ENCODE data around the gene PTPRD.

Gene PTPRD

DNA sequence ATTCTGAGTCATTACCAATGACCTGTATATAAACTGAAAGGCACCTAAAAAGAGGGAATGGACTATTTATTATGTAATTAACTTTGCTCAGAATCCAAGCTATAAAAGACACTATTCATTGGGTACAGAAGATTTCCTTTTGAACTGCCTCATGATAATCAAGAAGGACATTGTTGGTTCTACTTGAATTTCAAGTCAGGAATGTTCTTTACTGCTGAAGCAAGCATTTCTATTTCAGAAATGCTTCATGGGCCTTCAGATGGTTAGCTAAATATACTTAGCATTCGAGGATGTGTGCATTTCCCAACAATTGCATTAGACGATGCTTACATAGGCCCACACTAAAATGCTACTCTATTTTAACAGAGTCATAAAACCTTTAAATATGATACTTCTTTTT lies 2155.0 kb downstream of the PTPRD start:
- TF ChIP-seq, protein P1, sequence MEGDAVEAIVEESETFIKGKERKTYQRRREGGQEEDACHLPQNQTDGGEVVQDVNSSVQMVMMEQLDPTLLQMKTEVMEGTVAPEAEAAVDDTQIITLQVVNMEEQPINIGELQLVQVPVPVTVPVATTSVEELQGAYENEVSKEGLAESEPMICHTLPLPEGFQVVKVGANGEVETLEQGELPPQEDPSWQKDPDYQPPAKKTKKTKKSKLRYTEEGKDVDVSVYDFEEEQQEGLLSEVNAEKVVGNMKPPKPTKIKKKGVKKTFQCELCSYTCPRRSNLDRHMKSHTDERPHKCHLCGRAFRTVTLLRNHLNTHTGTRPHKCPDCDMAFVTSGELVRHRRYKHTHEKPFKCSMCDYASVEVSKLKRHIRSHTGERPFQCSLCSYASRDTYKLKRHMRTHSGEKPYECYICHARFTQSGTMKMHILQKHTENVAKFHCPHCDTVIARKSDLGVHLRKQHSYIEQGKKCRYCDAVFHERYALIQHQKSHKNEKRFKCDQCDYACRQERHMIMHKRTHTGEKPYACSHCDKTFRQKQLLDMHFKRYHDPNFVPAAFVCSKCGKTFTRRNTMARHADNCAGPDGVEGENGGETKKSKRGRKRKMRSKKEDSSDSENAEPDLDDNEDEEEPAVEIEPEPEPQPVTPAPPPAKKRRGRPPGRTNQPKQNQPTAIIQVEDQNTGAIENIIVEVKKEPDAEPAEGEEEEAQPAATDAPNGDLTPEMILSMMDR (IDR thresholded peaks at IDR 0.05; ENCODE audit: control insufficient read depth, insufficient read depth, low read depth, low read length, missing control alignments): no peak
- DNase-seq (ENCODE audit: low read depth): no peak
- no peak overlapping the region for H3K4me3 ChIP-seq (ENCODE audit: control insufficient read depth, low read depth, low read length)

DNA sequence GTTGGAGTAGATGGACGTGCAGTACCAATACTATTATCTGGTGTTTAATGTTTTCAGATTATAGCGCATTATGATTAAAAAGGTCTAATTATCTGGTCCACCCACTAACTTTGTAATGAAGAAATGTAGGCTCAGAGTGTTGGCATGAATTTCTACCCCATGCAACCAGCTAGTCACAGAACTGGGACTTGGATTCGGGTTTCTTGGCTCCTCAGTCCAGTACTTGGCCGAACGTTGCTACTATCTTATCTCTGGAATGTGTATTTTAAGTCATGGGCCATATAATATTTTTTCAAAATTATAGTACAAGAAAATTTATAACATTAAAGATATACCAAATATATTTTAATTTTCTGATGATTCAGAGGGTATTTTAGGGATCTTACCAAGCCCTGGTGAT lies 2155.7 kb downstream of the PTPRD start:
- no peak for DNase-seq (ENCODE audit: low read depth)
- TF ChIP-seq, protein P1 (IDR thresholded peaks at IDR 0.05; ENCODE audit: control insufficient read depth, insufficient read depth, low read depth, low read length, missing control alignments): no peak
- H3K4me3 ChIP-seq (ENCODE audit: control insufficient read depth, low read depth, low read length): no peak overlapping the region

DNA sequence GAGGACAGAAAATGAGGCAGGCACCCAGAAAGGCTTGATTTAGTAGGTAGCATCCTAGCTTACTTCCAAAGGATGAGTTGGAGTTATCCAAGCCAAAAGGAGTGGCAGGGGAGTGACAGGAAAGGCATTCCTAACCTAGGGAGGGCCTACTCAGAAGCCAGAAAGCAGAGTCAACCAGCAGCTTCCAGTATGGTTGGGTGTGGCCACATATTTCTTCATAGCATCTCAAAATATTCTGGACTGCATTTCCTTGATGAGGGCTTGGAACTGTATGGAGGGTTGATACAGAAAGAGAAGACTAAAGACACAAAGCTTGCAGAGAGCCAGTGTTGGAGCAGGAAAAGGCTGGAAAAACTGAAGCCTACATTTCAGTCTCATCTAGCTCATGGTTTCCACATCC lies 2156.5 kb downstream of the PTPRD start:
- peak; percentile 1 for DNase-seq (ENCODE audit: low read depth)
- TF ChIP-seq, protein P1 (IDR thresholded peaks at IDR 0.05; ENCODE audit: control insufficient read depth, insufficient read depth, low read depth, low read length, missing control alignments): no peak

DNA sequence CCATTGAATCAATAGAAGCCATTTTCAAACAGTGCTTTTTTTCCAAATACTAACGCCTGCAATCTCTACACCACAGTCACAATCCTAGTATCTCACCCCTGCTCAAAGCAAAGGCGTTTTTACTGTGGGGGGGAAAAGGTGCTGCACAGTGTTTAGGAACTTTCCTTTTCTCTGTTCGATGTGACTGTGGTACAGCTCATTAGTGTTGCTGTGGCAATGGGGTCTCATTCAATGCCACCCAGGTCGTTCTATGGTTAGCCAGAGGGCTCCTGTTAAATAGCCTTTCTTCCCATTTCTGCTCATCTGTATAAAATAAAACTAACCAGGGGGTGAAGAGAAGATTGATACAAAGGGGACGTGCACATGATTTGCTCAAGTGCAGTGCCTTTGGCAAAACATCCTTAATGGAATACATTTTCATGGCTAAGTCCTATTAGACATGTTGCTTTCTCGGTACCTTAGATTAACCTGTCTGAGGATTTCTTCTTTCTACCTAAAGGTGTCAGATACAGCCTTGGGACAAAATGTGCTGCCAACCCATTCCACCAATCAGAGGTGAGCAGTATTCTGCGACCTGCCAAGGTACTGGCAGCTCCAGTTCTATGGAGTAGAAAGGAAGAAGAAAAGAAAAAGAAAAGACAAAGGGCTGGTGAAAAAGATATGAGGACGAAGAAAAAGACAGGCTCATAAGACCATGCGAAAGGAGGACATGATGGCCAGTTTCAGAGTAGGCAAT lies 2161.8 kb downstream of the PTPRD start:
- TF ChIP-seq, protein P1 (IDR thresholded peaks at IDR 0.05; ENCODE audit: control insufficient read depth, insufficient read depth, low read depth, low read length, missing control alignments): no peak
- no peak for DNase-seq (ENCODE audit: low read depth)
- H3K4me3 ChIP-seq (ENCODE audit: control insufficient read depth, low read depth, low read length): no peak overlapping the region

More for the DNA sequence above, 2156.5 kb downstream of the PTPRD start:
- no peak overlapping the region for H3K4me3 ChIP-seq (ENCODE audit: control insufficient read depth, low read depth, low read length)

DNA sequence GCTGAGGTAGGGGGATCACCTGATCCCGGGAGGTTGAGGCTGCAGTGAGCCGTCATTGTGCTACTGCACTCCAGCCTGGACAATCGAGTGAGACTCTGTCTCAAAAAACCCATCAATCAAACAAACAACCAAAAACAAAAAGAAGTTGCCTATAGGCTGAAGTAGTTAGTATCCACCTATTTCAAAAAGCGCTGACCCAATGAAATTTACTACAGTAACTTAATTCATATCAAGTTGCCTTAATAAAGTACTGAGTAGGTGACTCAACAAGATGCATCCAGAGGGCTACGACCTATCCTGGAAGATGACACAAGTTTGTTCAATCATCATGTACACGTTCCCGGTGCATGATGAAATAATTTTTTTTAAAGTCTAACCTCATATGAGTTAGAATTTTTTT lies 2164.6 kb downstream of the PTPRD start:
- H3K4me3 ChIP-seq (ENCODE audit: control insufficient read depth, low read depth, low read length): no peak overlapping the region
- TF ChIP-seq, protein P1 (IDR thresholded peaks at IDR 0.05; ENCODE audit: control insufficient read depth, insufficient read depth, low read depth, low read length, missing control alignments): no peak
- no peak for DNase-seq (ENCODE audit: low read depth)

DNA sequence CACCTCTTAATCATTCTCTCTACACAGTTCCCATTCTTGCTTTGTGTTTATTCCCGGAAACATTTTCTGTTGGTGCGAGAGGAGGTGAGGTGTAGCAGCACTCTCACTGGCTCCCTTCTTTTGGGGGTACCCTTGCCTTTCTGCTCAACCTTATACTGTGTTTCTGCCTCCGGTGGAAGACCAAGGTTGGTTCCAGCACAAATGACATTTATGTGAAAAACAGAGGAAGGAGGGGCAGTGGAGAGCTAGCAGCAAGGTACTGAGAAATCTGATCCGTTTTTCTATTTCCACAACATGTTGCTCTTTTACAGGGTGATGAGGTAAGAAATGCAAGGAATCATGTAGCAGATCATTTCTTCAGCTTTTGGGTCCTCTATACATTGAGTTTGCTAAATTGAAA lies 2165.2 kb downstream of the PTPRD start:
- DNase-seq (ENCODE audit: low read depth): no peak
- TF ChIP-seq, protein P1 (IDR thresholded peaks at IDR 0.05; ENCODE audit: control insufficient read depth, insufficient read depth, low read depth, low read length, missing control alignments): no peak
- no peak overlapping the region for H3K4me3 ChIP-seq (ENCODE audit: control insufficient read depth, low read depth, low read length)
